Panc1 (cell line): ENCODE results near the gene GOLT1B.

ENCODE experiments used
- CTCF ChIP-seq: fragments of 450-650 bp; IDR thresholded peaks from 2 replicates; pipeline ENCODE4 v1.5.1; 2017; ENCODE audit warnings: mild to moderate bottlenecking
- POLR2AphosphoS5 ChIP-seq: IDR thresholded peaks from 2 replicates; pipeline ENCODE4 v1.6.1; 2012; ENCODE audit warnings: mild to moderate bottlenecking, low read depth, low read length, moderate library complexity
- REST ChIP-seq, 2 experiments: IDR thresholded peaks; 2 replicates each; pipeline ENCODE4 v1.6.1; 2011 to 2012; ENCODE audit warnings: low read depth in 2 of 2, control low read depth in 1 of 2, low read length in 1 of 2, mild to moderate bottlenecking in 1 of 2, moderate library complexity in 1 of 2; ENCODE audit not compliant: insufficient read depth in 1 of 2
- SIN3A ChIP-seq: IDR thresholded peaks from 2 replicates; pipeline ENCODE4 v1.6.1; 2012; ENCODE audit warnings: low read depth, mild to moderate bottlenecking, low read length, moderate library complexity, borderline replicate concordance; ENCODE audit not compliant: insufficient read depth

DNA sequence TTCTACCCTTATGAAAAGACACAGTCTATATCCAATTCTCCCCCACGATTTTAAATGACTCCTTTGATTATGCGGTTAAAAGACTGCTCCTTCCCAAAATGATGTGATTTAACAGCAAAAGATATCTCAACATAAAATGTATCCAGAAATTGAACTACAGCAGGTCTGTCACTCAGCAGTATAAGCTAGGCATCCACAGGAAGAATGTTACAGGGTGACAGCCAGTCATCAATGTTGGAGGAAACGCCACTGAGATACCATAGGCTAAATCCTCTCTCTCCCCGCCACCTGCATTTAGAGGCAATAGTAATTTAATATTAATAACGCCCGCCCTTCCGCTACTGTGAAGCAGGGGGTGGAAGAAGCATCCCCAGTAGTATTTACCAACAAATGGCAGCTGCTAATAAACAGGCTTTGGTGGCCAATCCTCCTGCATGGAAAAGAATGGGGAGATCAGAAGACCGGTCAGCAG is 767 bp upstream of the GOLT1B start:
- TF ChIP-seq CTCF (no peak), REST (IDR thresholded peaks at IDR 0.05; ENCODE audit: insufficient read depth in 1 of 2, low read depth in 2 of 2, low read length in 1 of 2) (no peak), POLR2AphosphoS5 (no peak), SIN3A (no peak)
